HEK293 (cell line): ENCODE results near the gene ARHGDIA.

Experiments
- CTCF ChIA-PET: fragments of 350-600 bp; formaldehyde crosslinking; extraction: SDS; loops from one replicate; lab custom pipeline; 2021; ENCODE audit warnings: antibody characterized with exemption; lab: Yijun Ruan, JAX
- POLR2A ChIA-PET: fragments of 300-600 bp; formaldehyde crosslinking; extraction: SDS; loops from one replicate; lab custom pipeline; 2020; ENCODE audit warnings: antibody characterized with exemption, inconsistent platforms; lab: Yijun Ruan, JAX
- H3K27ac ChIP-seq: fragments of 200-500 bp; sonication (Bioruptor generic); 2 replicates; pipeline ENCODE4 v1.5.1; 2014; ENCODE audit warnings: low read depth, low read length, control low read depth, inconsistent platforms; ENCODE audit errors: extremely low read depth
- H3K36me3 ChIP-seq, 2 experiments: fragments of 200-500 bp in 1 of 2; sonication (Bioruptor generic) in 1 of 2; 1 replicate in 1 of 2; 2 replicates in 1 of 2; pipeline ENCODE4 v1.5.1; 2014 to 2017; ENCODE audit warnings: inconsistent platforms in 2 of 2, low read length in 2 of 2; ENCODE audit not compliant: control insufficient read depth in 2 of 2, insufficient read depth in 1 of 2
- H3K4me1 ChIP-seq: fragments of 200-500 bp; sonication (Bioruptor generic); 2 replicates; pipeline ENCODE4 v1.5.1; 2014; ENCODE audit warnings: mild to moderate bottlenecking, low read length, inconsistent platforms; ENCODE audit not compliant: control insufficient read depth, insufficient read depth
- H3K4me3 ChIP-seq: 2 replicates; pipeline ENCODE4 v1.5.1; 2011; ENCODE audit warnings: low read depth, mild to moderate bottlenecking, control low read depth, low read length, moderate library complexity
- H3K9me3 ChIP-seq: fragments of 200-500 bp; sonication (Bioruptor generic); 2 replicates; pipeline ENCODE4 v1.5.1; 2014; ENCODE audit warnings: low read depth, low read length, inconsistent platforms; ENCODE audit not compliant: control insufficient read depth, insufficient read depth
- ATF2 ChIP-seq: fragments of 450-650 bp; formaldehyde crosslinking; IDR thresholded peaks from 2 replicates; pipeline ENCODE4 v1.5.1; 2016; ENCODE audit warnings: missing biosample characterization, missing genetic modification characterization, low read depth
- ELK4 ChIP-seq: IDR thresholded peaks from 2 replicates; pipeline ENCODE4 v1.6.1; 2011; ENCODE audit warnings: mild to moderate bottlenecking, low read depth, low read length, borderline replicate concordance
- FEZF1 ChIP-seq: fragments of 450-650 bp; formaldehyde crosslinking; IDR thresholded peaks from 2 replicates; pipeline ENCODE4 v1.5.1; 2016; ENCODE audit warnings: missing biosample characterization, missing genetic modification characterization
- KLF9 ChIP-seq: fragments of 450-650 bp; formaldehyde crosslinking; IDR thresholded peaks from 2 replicates; pipeline ENCODE4 v1.5.1; 2016; ENCODE audit warnings: missing biosample characterization, missing genetic modification characterization, low read depth
- OSR2 ChIP-seq: fragments of 450-650 bp; formaldehyde crosslinking; IDR thresholded peaks from 2 replicates; pipeline ENCODE4 v1.5.1; 2016; ENCODE audit warnings: missing biosample characterization, missing genetic modification characterization
- SCRT1 ChIP-seq: fragments of 450-650 bp; formaldehyde crosslinking; IDR thresholded peaks from 2 replicates; pipeline ENCODE4 v1.5.1; 2016; ENCODE audit warnings: missing biosample characterization, missing genetic modification characterization, borderline replicate concordance
- SP2 ChIP-seq: fragments of 450-650 bp; formaldehyde crosslinking; IDR thresholded peaks from 2 replicates; pipeline ENCODE4 v1.5.1; 2016; ENCODE audit warnings: missing biosample characterization, missing genetic modification characterization
- ZBTB20 ChIP-seq: fragments of 450-650 bp; formaldehyde crosslinking; IDR thresholded peaks from 2 replicates; pipeline ENCODE4 v1.5.1; 2016; ENCODE audit warnings: missing biosample characterization, missing genetic modification characterization
- ZBTB48 ChIP-seq: fragments of 450-650 bp; formaldehyde crosslinking; IDR thresholded peaks from 2 replicates; pipeline ENCODE4 v1.5.1; 2016; ENCODE audit warnings: missing biosample characterization, missing genetic modification characterization
- ZEB2 ChIP-seq: fragments of 450-650 bp; formaldehyde crosslinking; IDR thresholded peaks from 2 replicates; pipeline ENCODE4 v1.5.1; 2016; ENCODE audit warnings: missing biosample characterization, missing genetic modification characterization
- ZFHX2 ChIP-seq: fragments of 450-650 bp; formaldehyde crosslinking; conservative IDR thresholded peaks from 2 replicates; pipeline ENCODE4 v1.5.1; 2016; ENCODE audit warnings: missing biosample characterization, missing genetic modification characterization
- ZIC2 ChIP-seq: fragments of 450-650 bp; formaldehyde crosslinking; IDR thresholded peaks from 2 replicates; pipeline ENCODE4 v1.5.1; 2016; ENCODE audit warnings: missing biosample characterization, missing genetic modification characterization
- ZNF169 ChIP-seq: fragments of 450-650 bp; formaldehyde crosslinking; IDR thresholded peaks from 2 replicates; pipeline ENCODE4 v1.5.1; 2016; ENCODE audit warnings: missing biosample characterization, missing genetic modification characterization
- ZNF214 ChIP-seq: fragments of 450-650 bp; formaldehyde crosslinking; IDR thresholded peaks from 2 replicates; pipeline ENCODE4 v1.5.1; 2017; ENCODE audit warnings: missing biosample characterization, mild to moderate bottlenecking, missing genetic modification characterization, borderline replicate concordance
- ZNF26 ChIP-seq: fragments of 450-650 bp; formaldehyde crosslinking; IDR thresholded peaks from 2 replicates; pipeline ENCODE4 v1.5.1; 2016; ENCODE audit warnings: missing biosample characterization, missing genetic modification characterization
- ZNF324 ChIP-seq: fragments of 450-650 bp; formaldehyde crosslinking; IDR thresholded peaks from 2 replicates; pipeline ENCODE4 v1.5.1; 2016; ENCODE audit warnings: missing biosample characterization, missing genetic modification characterization
- ZNF362 ChIP-seq: fragments of 450-650 bp; formaldehyde crosslinking; IDR thresholded peaks from 2 replicates; pipeline ENCODE4 v1.5.1; 2016; ENCODE audit warnings: missing biosample characterization, missing genetic modification characterization
- ZNF394 ChIP-seq: fragments of 450-650 bp; formaldehyde crosslinking; IDR thresholded peaks from 2 replicates; pipeline ENCODE4 v1.5.1; 2016; ENCODE audit warnings: missing biosample characterization, missing genetic modification characterization, mild to moderate bottlenecking, moderate library complexity, borderline replicate concordance
- ZNF555 ChIP-seq: fragments of 450-650 bp; formaldehyde crosslinking; conservative IDR thresholded peaks from 2 replicates; pipeline ENCODE4 v1.5.1; 2017; ENCODE audit warnings: missing biosample characterization, mild to moderate bottlenecking, missing genetic modification characterization, inconsistent platforms
- ZNF580 ChIP-seq: fragments of 450-650 bp; formaldehyde crosslinking; IDR thresholded peaks from 2 replicates; pipeline ENCODE4 v1.5.1; 2016; ENCODE audit warnings: missing biosample characterization, missing genetic modification characterization
- ZNF600 ChIP-seq: fragments of 450-650 bp; formaldehyde crosslinking; IDR thresholded peaks from 2 replicates; pipeline ENCODE4 v1.5.1; 2016; ENCODE audit warnings: missing biosample characterization, missing genetic modification characterization
- ZSCAN4 ChIP-seq: fragments of 450-650 bp; formaldehyde crosslinking; IDR thresholded peaks from 2 replicates; pipeline ENCODE4 v1.5.1; 2017; ENCODE audit warnings: missing biosample characterization, missing genetic modification characterization
- ZXDB ChIP-seq: fragments of 450-650 bp; formaldehyde crosslinking; IDR thresholded peaks from 2 replicates; pipeline ENCODE4 v1.5.1; 2016; ENCODE audit warnings: missing biosample characterization, missing genetic modification characterization
- TF ChIP-seq, protein P1 (sequence below): fragments of 450-650 bp; formaldehyde crosslinking; IDR thresholded peaks from 2 replicates; pipeline ENCODE4 v1.5.1; 2016; ENCODE audit warnings: missing biosample characterization, missing genetic modification characterization
- TF ChIP-seq, protein P2 (sequence below): fragments of 450-650 bp; formaldehyde crosslinking; IDR thresholded peaks from 2 replicates; pipeline ENCODE4 v1.5.1; 2017; ENCODE audit warnings: missing biosample characterization, missing genetic modification characterization

ARHGDIA gene

DNA sequence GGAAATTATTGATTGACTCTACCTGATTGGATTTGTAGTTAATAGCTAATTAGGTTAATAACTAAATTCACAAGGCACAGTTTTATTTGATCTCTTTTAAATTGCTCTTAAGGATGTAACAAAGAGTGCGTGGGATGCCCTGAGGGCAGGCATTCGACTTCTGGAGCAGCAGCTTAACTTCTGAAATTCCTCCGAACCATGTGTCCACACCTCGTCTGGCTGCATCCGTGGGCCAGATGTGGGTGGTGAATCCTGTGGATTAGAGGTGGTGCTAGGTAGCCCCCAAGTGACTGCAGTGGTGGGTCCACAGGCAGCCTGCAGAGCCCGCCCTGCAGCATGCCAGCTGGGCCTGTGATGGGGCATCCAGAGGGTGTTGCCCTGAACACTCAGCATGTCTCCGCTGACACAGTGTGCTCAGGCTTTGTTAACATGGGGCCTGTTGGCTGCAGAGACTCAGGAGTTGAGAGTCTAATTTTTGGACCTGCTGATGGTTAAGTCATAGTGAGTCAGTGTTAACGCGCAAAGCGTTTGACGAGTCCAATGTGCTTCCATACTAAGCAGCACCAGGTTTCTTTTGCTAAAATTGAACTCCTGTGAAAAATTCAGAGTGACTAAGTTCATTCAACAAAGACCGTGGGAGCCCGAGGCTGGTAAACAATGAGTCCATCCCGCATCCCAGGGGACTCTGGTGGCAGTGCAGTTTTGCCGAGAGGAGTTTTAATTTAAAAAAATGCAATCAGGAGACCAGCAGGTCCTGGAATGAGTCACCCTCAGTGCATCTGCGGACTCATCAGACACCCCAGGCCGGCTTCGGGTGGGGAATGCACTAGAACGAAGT is 27.1 kb upstream of the ARHGDIA start:
- Histone ChIP-seq H3K4me1 (0 out of 2 replicates have a peak, but pooled peaks cover 4% of the 10 kb centered on the region), H3K9me3 (no peaks in the 10 kb centered on the region), H3K27ac (peak overlapping the region; percentile 28; the same call in 1 of the 2 replicates), H3K36me3 (peaks cover 48 to 71% of the 10 kb centered on the region in 2 experiments), H3K4me3 (no peak overlapping the region)
- CTCF ChIA-PET = interaction anchor here (0.6 to 0.9 kb wide), 5 partner anchors 8 to 229 kb away, joined by 3 to 4 read pairs (median 3); no protein-coding TSS in a partner anchor
- POLR2A ChIA-PET = interaction anchor here (0.9 kb wide), 1 partner anchor 129 kb away, joined by 3 read pairs; no protein-coding TSS in a partner anchor
- TF ChIP-seq ZFHX2 (peak; percentile 53), SCRT1 (tag by site-specific recombination) (no peak), FEZF1 (tag by site-specific recombination) (no peak), ZNF580 (no peak), ZXDB (no peak), ZNF362 (tag by site-specific recombination) (peak; percentile 80), ZBTB20 (tag by site-specific recombination) (0 out of 2 replicates have a peak, but pooled peaks have one; percentile 22), ZSCAN4 (tag by site-specific recombination) (no peak), ZEB2 (tag by site-specific recombination) (peak; percentile 45; the same call in 1 of the 2 replicates), OSR2 (peak; percentile 46), ZIC2 (tag by site-specific recombination) (peak; percentile 82), SP2 (no peak), ZNF169 (tag by site-specific recombination) (no peak), ZNF26 (tag by site-specific recombination) (no peak), ZNF394 (tag by site-specific recombination) (0 out of 2 replicates have a peak, but pooled peaks have one; percentile 21), ZNF324 (tag by site-specific recombination) (no peak), ELK4 (no peak), ZNF555 (tag by site-specific recombination) (no peak), ZBTB48 (tag by site-specific recombination) (no peak), KLF9 (tag by site-specific recombination) (no peak), ZNF214 (tag by site-specific recombination) (no peak), ZNF600 (tag by site-specific recombination) (peak; percentile 76; the same call in 1 of the 2 replicates), ATF2 (no peak)
- TF ChIP-seq, protein P1, sequence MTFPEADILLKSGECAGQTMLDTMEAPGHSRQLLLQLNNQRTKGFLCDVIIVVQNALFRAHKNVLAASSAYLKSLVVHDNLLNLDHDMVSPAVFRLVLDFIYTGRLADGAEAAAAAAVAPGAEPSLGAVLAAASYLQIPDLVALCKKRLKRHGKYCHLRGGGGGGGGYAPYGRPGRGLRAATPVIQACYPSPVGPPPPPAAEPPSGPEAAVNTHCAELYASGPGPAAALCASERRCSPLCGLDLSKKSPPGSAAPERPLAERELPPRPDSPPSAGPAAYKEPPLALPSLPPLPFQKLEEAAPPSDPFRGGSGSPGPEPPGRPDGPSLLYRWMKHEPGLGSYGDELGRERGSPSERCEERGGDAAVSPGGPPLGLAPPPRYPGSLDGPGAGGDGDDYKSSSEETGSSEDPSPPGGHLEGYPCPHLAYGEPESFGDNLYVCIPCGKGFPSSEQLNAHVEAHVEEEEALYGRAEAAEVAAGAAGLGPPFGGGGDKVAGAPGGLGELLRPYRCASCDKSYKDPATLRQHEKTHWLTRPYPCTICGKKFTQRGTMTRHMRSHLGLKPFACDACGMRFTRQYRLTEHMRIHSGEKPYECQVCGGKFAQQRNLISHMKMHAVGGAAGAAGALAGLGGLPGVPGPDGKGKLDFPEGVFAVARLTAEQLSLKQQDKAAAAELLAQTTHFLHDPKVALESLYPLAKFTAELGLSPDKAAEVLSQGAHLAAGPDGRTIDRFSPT (tag by site-specific recombination) = 0 out of 2 replicates have a peak, but pooled peaks have one; percentile 60
- TF ChIP-seq, protein P2, sequence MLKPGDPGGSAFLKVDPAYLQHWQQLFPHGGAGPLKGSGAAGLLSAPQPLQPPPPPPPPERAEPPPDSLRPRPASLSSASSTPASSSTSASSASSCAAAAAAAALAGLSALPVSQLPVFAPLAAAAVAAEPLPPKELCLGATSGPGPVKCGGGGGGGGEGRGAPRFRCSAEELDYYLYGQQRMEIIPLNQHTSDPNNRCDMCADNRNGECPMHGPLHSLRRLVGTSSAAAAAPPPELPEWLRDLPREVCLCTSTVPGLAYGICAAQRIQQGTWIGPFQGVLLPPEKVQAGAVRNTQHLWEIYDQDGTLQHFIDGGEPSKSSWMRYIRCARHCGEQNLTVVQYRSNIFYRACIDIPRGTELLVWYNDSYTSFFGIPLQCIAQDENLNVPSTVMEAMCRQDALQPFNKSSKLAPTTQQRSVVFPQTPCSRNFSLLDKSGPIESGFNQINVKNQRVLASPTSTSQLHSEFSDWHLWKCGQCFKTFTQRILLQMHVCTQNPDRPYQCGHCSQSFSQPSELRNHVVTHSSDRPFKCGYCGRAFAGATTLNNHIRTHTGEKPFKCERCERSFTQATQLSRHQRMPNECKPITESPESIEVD (tag by site-specific recombination) = peak; percentile 65; the same call in 1 of the 2 replicates
